Urinary bladder (tissue), 4 donors: ENCODE data around the gene WDFY4. TPM values are rescaled to one million over a fixed set of nuclear protein-coding genes. Genes with fewer than 3 reads are reported as not detected.

Source experiments
- DNase-seq: peaks from one replicate; pipeline ENCODE4 v3.0.0-alpha.2; 2015; ENCODE audit errors: extremely low spot score
- H3K27ac ChIP-seq: one replicate; pipeline ENCODE4 v1.5.1; 2013; ENCODE audit warnings: low read depth, mild to moderate bottlenecking, moderate library complexity
- H3K36me3 ChIP-seq: one replicate; pipeline ENCODE4 v1.6.1; 2013; ENCODE audit warnings: mild to moderate bottlenecking, moderate library complexity; ENCODE audit not compliant: insufficient read depth
- H3K4me1 ChIP-seq: one replicate; pipeline ENCODE4 v1.6.1; 2013; ENCODE audit warnings: mild to moderate bottlenecking, moderate library complexity; ENCODE audit not compliant: insufficient read depth
- H3K4me3 ChIP-seq: one replicate; pipeline ENCODE4 v1.5.1; 2013; ENCODE audit warnings: low read depth, low read length
- WGBS: extraction: QIAGEN DNeasy Blood & Tissue Kit; methylation state at CpG from one replicate; pipeline ENCODE4 v1.1.7; 2013; 5-methylcytosine and 5-hydroxymethylcytosine counted together
- polyA plus RNA-seq: library from polyadenylated mRNA; stranded (reverse); fragments of 200-250 nt; gene quantifications from one replicate; pipeline ENCODE4 v1.2.3, GENCODE V29; 2013
- total RNA-seq: library from RNA; depleted of rRNA; stranded (reverse); fragments of >200 nt; gene quantifications from one replicate; pipeline ENCODE4 v1.2.3, GENCODE V29; 2014
- donor health status: healthy with polysubstance abuse.
- donor health status: healthy.

Gene WDFY4
- total and polyA plus RNA-seq, 2 donors: 2.0 to 4.9 TPM

DNA sequence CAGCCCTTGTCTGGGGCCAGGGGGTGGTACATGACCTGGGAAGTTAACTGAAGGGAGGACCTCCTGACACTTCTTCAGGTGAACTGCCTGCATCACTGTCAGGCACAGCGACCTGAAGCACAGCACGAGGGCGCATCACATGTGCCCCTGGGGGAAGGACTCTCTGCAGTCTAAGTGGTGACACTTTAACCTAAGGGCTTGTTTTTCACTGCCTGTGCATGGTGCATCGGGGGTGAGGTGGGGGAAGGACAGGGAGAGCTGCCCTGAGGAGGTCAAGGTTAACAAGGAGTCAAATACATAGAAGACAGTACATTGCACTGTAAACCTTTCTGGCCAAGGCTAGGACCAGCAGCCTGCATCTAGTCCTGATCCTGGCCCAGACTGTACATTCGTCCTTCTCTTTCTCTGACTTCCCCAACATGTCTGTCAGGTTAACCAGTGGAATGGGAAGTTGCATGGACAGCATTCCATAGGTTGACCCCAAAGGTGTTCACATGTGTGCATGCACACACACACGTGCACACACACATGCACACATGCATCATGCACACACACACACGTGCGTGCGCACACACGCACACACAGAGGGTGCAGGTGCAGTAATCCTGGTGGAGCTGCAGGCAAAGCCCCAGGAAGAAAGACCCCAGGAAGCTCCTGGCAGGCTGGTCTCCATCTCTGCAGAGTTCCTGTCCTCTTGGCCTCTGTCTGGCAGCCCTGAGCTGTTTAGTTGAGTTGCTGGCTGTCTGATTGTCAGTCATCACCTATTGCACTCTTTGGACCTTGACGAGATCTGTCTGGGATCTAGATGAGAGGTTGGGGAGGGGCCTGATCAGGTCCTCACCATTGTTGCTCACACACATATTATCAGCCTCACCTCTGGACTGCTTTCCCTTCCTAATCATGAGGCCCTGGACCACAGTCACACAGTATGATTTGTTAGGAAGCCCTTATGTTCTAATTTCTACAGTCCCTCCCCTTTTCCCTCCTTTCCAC, 37.8 kb downstream of the WDFY4 start:
- DNase-seq: no peak
- 87% methylated on average over 11 of the region's 11 CpGs for WGBS
- Histone ChIP-seq H3K4me1 (no peaks in the 10 kb centered on the region), H3K27ac (no peak overlapping the region), H3K36me3 (no peaks in the 10 kb centered on the region), H3K4me3 (no peak overlapping the region)

DNA sequence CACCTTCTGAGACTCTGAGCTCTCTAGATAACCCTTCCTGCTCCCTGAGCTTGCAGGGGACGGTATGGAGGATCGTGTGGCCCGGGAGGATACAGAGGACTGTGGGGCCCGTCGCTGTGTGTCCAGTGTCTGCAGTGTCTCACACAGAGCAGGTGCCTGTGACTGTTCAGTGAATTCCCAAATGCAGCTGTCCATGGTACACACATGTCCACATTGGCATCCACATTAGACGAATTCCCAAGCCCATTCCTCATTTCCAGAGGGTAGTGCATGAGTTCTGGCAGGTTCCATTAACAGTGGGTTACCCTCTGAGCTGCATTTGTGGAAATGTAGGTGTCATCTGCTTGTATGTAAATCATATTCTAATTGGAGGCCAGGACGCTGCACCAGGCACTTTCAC, 39.5 kb downstream of the WDFY4 start:
- H3K36me3 ChIP-seq: no peaks in the 10 kb centered on the region
- WGBS: 67% methylated on average over 7 of the region's 7 CpGs
- H3K27ac ChIP-seq: no peak overlapping the region
- DNase-seq: no peak
- no peaks in the 10 kb centered on the region for H3K4me1 ChIP-seq
- no peak overlapping the region for H3K4me3 ChIP-seq

DNA sequence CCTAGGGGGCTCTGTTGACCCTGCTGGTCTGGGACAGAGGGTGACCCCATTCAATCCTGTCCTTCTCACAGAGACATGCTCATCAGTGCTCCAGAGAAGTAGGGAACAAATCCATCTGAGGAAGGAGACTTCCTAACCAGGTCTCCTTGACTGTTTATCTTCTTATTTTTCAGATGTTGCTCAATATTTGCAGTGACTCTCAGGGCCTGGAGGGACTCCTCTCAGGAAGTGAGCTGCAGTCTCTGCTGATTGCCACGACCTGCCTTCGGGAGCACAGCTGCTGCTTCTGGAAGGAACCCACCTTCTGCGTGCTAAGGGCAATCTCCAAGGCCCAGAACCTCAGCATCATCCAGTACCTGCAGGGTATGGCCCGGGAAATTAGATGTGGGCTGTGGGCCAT, 41.0 kb downstream of the WDFY4 start:
- Histone ChIP-seq H3K4me1 (no peaks in the 10 kb centered on the region), H3K27ac (no peak overlapping the region), H3K36me3 (no peaks in the 10 kb centered on the region), H3K4me3 (no peak overlapping the region)
- WGBS: 67% methylated on average over 4 of the region's 4 CpGs
- DNase-seq: no peak

DNA sequence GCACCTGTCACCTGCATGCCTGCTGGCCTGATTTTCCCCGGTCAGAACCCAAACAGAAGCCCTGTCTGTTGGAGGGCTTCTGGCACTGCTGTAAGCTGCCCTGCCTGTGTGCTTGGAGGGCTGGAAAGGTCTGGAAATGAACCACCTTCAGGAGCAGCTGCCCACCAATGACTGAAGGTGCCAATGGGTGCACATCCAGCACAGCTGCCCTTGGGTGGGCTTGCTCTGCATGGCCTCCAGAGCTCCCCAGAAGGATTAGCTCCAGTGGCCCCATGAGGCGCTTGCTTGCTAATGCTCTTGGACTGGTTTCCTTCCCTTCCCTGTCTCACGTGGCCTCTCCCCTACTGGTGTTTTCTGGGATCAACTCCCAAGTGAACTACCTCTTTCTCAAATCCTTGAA, 43.2 kb downstream of the WDFY4 start:
- no peak overlapping the region for H3K27ac ChIP-seq
- no peaks in the 10 kb centered on the region for H3K4me1 ChIP-seq
- no peaks in the 10 kb centered on the region for H3K36me3 ChIP-seq
- 77% methylated on average over 3 of the region's 3 CpGs for WGBS
- no peak overlapping the region for H3K4me3 ChIP-seq
- DNase-seq: no peak

DNA sequence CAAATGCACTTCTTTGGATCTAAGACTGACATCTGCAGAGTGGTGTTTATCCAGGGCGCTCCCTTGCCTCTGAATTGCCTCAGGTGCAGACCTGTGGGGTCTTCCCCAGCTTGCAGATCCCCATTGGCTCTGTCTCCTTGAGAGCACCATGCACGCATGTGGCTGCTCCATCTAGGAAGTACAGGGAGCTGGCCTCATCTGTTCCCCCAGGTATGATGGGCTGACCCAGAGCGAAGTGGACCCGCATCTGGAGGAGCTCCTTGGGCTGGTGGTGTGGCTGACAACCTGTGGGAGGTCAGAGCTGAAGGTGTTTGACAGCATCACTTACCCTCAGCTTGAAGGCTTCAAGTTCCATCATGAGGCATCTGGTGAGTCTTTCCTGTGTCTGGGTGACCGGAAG, 44.5 kb downstream of the WDFY4 start:
- WGBS: 93% methylated on average over 5 of the region's 5 CpGs

DNA sequence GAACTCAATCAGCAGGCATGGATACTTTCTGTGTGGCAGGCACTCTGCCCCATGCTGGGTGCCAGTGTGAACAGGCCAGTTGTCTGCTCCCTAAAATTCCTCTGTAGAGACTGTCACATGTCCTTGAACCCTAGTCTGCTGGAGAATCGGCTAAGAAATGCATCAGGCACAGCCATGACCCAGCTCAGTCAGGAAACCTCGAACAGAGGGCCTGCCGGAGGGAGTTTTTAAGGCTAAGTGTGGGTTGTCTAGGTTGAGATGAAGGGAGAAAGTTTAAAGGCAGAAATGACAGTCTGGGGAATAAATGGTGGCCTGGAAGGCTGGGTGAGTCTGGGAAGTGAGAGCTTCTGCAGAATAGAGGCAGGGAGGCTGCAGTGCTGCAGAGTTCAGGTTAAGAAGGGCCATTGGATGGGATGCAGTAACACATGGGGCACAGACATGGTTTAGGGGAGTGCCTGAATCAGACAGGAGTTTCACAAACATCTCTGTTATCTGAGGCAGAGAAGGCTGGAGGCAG, 45.3 kb downstream of the WDFY4 start:
- 85% methylated on average over 3 of the region's 3 CpGs for WGBS
- H3K4me3 ChIP-seq: no peak overlapping the region
- H3K36me3 ChIP-seq: no peaks in the 10 kb centered on the region
- H3K4me1 ChIP-seq: no peaks in the 10 kb centered on the region
- H3K27ac ChIP-seq: no peak overlapping the region
- DNase-seq: no peak

More for the DNA sequence above, 44.5 kb downstream of the WDFY4 start:
- H3K4me1 ChIP-seq: no peaks in the 10 kb centered on the region
- no peak overlapping the region for H3K27ac ChIP-seq
- H3K36me3 ChIP-seq: no peaks in the 10 kb centered on the region
- H3K4me3 ChIP-seq: no peak overlapping the region
- no peak for DNase-seq

DNA sequence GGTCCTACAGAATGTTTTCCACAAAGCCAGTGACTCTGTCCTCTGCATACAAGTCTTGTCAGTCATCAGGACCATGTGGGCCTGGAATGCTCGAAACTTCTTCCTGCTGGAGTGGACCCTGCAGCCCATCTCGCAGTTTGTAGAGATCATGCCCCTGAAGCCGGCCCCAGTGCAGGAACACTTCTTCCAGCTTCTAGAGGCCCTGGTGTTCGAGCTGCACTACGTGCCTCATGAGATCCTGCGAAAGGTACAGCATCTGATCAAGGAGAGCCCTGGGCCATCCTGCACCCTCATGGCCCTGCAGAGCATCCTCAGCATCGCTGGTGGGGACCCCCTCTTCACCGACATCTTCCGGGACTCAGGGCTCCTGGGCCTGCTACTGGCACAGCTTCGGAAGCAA, 46.5 kb downstream of the WDFY4 start:
- no peaks in the 10 kb centered on the region for H3K4me1 ChIP-seq
- H3K4me3 ChIP-seq: no peak overlapping the region
- no peak for DNase-seq
- WGBS: 94% methylated on average over 10 of the region's 10 CpGs
- H3K36me3 ChIP-seq: no peaks in the 10 kb centered on the region
- no peak overlapping the region for H3K27ac ChIP-seq

DNA sequence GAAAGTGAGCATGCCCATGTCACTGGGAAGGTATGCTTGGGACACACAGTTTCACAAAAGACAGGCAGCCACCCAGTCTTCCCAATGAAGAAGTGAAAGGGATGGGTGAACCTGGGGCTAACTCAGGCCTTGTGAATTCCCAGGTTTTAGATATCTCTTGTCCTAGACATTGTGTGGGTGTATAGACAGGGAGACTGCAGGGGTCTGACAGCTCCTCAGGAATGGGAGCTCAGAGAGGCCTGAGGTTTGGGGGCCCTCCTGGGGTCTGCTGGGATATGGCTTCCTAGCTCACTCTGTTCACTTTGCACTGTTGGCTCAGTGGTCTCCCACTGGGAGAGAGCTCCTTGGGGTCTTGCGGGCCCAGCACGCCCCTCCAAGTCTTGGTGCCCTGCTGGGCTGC, 47.0 kb downstream of the WDFY4 start:
- 92% methylated on average over 2 of the region's 2 CpGs for WGBS
- DNase-seq: no peak
- H3K4me3 ChIP-seq: no peak overlapping the region
- no peak overlapping the region for H3K27ac ChIP-seq
- no peaks in the 10 kb centered on the region for H3K4me1 ChIP-seq
- H3K36me3 ChIP-seq: no peaks in the 10 kb centered on the region

DNA sequence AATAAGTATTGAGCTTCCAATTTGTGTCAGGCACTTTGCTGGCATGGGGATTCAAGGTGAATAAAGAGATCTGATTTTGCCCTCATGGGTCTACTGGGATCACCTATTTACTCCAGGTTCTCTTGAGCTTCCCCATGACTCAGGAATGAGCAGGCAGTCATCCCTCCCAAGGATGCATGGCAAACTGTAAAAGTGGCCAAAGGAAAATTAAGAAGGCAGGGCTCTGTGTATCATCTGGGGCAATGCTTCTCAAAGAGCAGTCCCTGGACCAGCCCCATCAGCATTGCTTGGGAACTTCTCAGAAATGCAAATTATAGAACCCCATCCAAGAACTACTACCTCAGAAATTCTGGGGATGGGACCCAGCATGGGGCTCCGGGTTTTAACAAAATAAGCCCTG, 48.7 kb downstream of the WDFY4 start:
- WGBS: 62% methylated on average over 1 of the region's 1 CpG
- H3K4me3 ChIP-seq: no peak overlapping the region
- H3K36me3 ChIP-seq: no peaks in the 10 kb centered on the region
- H3K4me1 ChIP-seq: no peaks in the 10 kb centered on the region
- DNase-seq: no peak
- H3K27ac ChIP-seq: no peak overlapping the region

DNA sequence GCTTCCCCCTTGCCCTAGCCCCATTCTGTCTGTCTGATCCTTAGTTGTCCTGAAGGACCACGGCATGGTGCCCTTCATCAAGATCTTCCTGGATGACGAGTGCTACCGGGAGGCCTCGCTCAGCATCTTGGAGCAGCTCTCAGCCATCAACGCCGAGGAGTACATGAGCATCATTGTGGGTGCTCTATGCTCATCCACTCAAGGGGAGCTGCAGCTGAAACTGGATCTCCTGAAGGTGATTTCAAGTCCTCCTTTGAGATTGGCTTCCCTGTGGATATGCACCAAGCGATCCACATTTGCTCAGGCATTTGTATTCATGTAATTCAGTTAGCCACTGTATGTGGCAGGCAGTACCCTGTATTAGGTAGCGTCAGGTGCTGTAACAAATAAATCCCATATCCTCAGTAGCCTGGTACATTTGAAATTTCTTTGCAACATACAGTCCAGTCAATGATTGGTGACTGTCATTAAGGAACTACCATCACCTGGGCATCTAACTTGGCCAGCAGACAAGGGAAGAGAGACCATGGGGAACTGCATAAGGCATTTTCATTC, 51.2 kb downstream of the WDFY4 start:
- DNase-seq: no peak
- no peak overlapping the region for H3K27ac ChIP-seq
- H3K4me3 ChIP-seq: no peak overlapping the region
- H3K36me3 ChIP-seq: no peaks in the 10 kb centered on the region
- H3K4me1 ChIP-seq: no peaks in the 10 kb centered on the region
- WGBS: 92% methylated on average over 8 of the region's 8 CpGs

DNA sequence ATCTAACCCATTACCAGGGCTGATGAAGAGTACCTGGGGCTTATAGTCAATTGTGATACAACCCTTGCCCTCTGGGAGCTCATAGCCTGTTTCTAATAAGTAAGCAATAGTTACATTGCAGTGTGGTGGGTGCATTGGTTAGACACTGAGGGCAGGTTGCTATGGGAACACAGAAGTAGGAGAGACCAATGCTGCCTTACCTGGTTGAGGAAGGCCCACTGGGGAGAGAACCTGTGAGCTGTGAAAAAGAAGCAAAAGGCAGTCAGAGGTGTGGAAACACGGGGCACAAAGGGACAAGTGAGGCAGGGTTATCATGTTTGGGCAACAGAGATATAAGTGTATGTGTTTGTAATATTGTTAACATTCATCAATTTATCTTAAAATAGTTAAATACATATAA, 51.9 kb downstream of the WDFY4 start:
- Histone ChIP-seq H3K36me3 (no peaks in the 10 kb centered on the region), H3K4me3 (no peak overlapping the region), H3K27ac (no peak overlapping the region), H3K4me1 (no peaks in the 10 kb centered on the region)
- DNase-seq: no peak
- WGBS: 56% methylated on average over 1 of the region's 1 CpG

DNA sequence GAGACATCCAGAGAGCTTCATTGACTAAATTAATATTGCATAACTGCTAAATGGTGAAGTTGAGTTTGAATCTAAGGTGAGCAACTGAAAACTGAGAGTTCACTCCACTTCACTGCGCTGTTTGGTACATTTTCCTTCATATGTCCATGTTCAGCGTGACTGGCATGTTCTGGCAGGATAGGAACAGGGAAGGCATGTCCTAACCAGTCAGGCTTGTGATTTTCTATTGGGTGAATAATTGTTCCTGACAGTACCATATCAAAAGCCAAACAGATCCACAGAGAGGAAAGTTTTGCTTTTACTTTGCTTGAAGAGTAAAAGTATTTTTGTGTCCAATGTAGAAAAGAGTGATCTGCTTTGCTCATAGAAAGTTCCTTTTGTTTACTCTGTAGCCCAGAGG, 53.2 kb downstream of the WDFY4 start:
- H3K4me1 ChIP-seq: no peaks in the 10 kb centered on the region
- WGBS: 86% methylated on average over 2 of the region's 2 CpGs
- no peak overlapping the region for H3K4me3 ChIP-seq
- no peak overlapping the region for H3K27ac ChIP-seq
- no peak for DNase-seq
- no peaks in the 10 kb centered on the region for H3K36me3 ChIP-seq

DNA sequence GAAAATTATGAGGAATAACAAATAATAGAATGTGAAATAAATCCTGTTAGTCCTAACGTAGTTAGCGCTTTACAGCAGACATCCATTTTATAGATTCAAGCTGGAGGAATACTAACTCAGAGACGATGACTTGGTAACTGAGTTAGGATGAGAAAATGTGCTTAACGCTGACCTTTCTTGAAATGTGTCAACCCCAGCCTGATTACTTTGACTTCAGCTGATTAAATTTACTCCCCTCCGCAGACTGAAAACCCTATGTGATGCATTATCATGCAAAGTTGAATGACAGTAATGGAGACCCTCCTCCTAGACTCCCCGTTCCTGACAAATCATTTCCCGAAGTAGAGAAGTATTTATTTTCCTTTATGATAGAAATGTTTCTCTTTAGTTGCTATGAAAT, 54.5 kb downstream of the WDFY4 start:
- DNase-seq: no peak
- no peaks in the 10 kb centered on the region for H3K4me1 ChIP-seq
- H3K36me3 ChIP-seq: no peaks in the 10 kb centered on the region
- H3K4me3 ChIP-seq: no peak overlapping the region
- H3K27ac ChIP-seq: no peak overlapping the region
- WGBS: 80% methylated on average over 7 of the region's 7 CpGs

DNA sequence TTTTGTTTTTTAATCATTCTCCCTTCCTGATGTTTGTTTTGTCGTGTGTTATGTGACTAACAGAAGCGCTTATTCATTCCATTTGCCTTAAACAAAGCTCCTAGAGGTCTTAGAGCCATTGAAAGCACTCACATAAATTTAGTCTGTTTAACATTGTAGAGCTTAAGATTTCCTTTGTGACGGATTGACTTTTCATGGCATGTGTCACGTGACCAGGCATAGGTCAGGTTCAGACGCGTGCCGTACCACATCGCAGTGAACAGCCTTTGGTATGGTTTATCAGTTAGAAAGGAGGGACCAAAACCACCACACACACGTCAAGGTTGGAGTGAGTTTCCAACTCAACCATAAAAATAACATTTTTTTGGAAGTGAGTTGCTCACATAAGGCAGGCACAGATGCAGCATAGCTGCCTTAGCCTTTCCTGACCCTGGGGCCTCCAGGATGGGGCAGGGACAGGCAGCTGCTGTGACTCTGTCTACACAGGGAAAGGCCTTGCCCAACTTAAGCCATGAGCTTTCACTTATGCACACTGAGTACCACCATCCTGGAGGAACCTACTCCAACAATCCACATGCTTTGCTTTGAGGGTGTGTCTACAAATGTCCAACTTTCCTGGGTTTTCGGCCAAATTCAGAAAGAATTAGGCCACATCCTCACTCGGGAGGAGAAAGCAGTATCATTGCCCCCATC, 55.5 kb downstream of the WDFY4 start:
- Histone ChIP-seq H3K27ac (no peak overlapping the region), H3K4me3 (no peak overlapping the region), H3K4me1 (no peaks in the 10 kb centered on the region), H3K36me3 (no peaks in the 10 kb centered on the region)
- 80% methylated on average over 11 of the region's 11 CpGs for WGBS
- no peak for DNase-seq
